ENCODE measurements around the gene RUVBL1. TPM values are rescaled to one million over a fixed set of nuclear protein-coding genes. Genes with fewer than 3 reads are reported as not detected.
"Not testable (repeated sequence)": the region's sequence is repeated elsewhere in the genome, so short reads cannot be mapped to it uniquely, and the experiment has no call there.

RUVBL1 gene
- total RNA-seq, 1 donor from 2014 or later, result 40.6 TPM

DNA sequence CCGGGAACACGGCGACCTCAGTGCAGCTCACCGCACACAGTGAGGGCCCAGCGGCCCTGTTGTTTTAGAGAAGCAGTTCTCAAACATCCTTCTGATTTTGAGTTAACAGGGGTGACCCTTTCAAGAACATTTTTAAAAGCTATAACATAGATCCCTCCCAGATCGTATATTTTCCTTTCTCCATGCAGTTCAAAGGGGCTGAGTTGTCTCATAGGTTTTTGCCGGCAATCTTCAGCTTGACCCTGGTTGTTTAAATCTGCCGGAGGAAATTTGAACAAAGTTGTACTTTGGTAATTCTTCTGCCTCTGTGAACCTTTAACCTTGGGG is 44.0 kb upstream of the RUVBL1 start:
- H3K9me3 Mint-ChIP-seq, result no peaks in the 10 kb centered on the region
- H3K4me3 Mint-ChIP-seq, result no peak overlapping the region
- no peaks in the 10 kb centered on the region for H3K27me3 Mint-ChIP-seq (ENCODE audit: low read depth)
- peaks cover 34% of the 10 kb centered on the region for H3K4me1 Mint-ChIP-seq
- H3K27ac Mint-ChIP-seq, result peak overlapping the region; percentile 80
- TF ChIP-seq, protein P1, sequence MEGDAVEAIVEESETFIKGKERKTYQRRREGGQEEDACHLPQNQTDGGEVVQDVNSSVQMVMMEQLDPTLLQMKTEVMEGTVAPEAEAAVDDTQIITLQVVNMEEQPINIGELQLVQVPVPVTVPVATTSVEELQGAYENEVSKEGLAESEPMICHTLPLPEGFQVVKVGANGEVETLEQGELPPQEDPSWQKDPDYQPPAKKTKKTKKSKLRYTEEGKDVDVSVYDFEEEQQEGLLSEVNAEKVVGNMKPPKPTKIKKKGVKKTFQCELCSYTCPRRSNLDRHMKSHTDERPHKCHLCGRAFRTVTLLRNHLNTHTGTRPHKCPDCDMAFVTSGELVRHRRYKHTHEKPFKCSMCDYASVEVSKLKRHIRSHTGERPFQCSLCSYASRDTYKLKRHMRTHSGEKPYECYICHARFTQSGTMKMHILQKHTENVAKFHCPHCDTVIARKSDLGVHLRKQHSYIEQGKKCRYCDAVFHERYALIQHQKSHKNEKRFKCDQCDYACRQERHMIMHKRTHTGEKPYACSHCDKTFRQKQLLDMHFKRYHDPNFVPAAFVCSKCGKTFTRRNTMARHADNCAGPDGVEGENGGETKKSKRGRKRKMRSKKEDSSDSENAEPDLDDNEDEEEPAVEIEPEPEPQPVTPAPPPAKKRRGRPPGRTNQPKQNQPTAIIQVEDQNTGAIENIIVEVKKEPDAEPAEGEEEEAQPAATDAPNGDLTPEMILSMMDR (IDR thresholded peaks at IDR 0.05; ENCODE audit: unreplicated experiment), result no peak
- H3K36me3 Mint-ChIP-seq, result no peaks in the 10 kb centered on the region
- DNase-seq (ENCODE audit: low spot score in 2 of 2, unreplicated experiment in 2 of 2), result no peak

GRCh38 chr3:128166971-128167453 is 43.4 kb upstream of the RUVBL1 start:
- TF ChIP-seq, protein P1 (IDR thresholded peaks at IDR 0.05; ENCODE audit: unreplicated experiment), result no peak
- no peak overlapping the region for H3K4me3 Mint-ChIP-seq
- DNase-seq (ENCODE audit: low spot score in 2 of 2, unreplicated experiment in 2 of 2), result no peak
- peak overlapping the region; percentile 80 for H3K27ac Mint-ChIP-seq
- H3K36me3 Mint-ChIP-seq, result no peaks in the 10 kb centered on the region
- peaks cover 34% of the 10 kb centered on the region for H3K4me1 Mint-ChIP-seq
- no peaks in the 10 kb centered on the region for H3K27me3 Mint-ChIP-seq (ENCODE audit: low read depth)
- no peaks in the 10 kb centered on the region for H3K9me3 Mint-ChIP-seq

- Mint-ChIP-seq H3K36me3 (peaks cover 12% of the 10 kb centered on the region), H3K4me1 (peaks cover 27% of the 10 kb centered on the region), H3K9me3 (no peaks in the 10 kb centered on the region), H3K27me3 (ENCODE audit: low read depth) (no peaks in the 10 kb centered on the region), H3K4me3 (no peak overlapping the region), H3K27ac (no peak overlapping the region)
- no peak for DNase-seq (ENCODE audit: low spot score in 2 of 2, unreplicated experiment in 2 of 2)
- TF ChIP-seq, protein P1 (IDR thresholded peaks at IDR 0.05; ENCODE audit: unreplicated experiment), result no peak
Measured at GRCh38 chr3:128163432-128163831, 39.8 kb upstream of the RUVBL1 start.

GRCh38 chr3:128160661-128161060 is 37.0 kb upstream of the RUVBL1 start:
- Mint-ChIP-seq H3K9me3 (peaks cover 20% of the 10 kb centered on the region), H3K4me3 (no peak overlapping the region), H3K36me3 (peaks cover 39% of the 10 kb centered on the region), H3K4me1 (peaks cover 7% of the 10 kb centered on the region), H3K27ac (no peak overlapping the region), H3K27me3 (ENCODE audit: low read depth) (no peaks in the 10 kb centered on the region)
- no peak for DNase-seq (ENCODE audit: low spot score in 2 of 2, unreplicated experiment in 2 of 2)
- TF ChIP-seq, protein P1 (IDR thresholded peaks at IDR 0.05; ENCODE audit: unreplicated experiment), result no peak

GRCh38 chr3:128155616-128156360 is 32.2 kb upstream of the RUVBL1 start:
- H3K4me1 Mint-ChIP-seq, result peaks cover 9% of the 10 kb centered on the region
- H3K27ac Mint-ChIP-seq, result no peak overlapping the region
- H3K27me3 Mint-ChIP-seq (ENCODE audit: low read depth), result no peaks in the 10 kb centered on the region
- H3K4me3 Mint-ChIP-seq, result no peak overlapping the region
- peaks cover 41% of the 10 kb centered on the region for H3K36me3 Mint-ChIP-seq
- TF ChIP-seq, protein P1 (IDR thresholded peaks at IDR 0.05; ENCODE audit: unreplicated experiment), result no peak
- DNase-seq (ENCODE audit: low spot score in 2 of 2, unreplicated experiment in 2 of 2), result no peak
- H3K9me3 Mint-ChIP-seq, result peaks cover 24% of the 10 kb centered on the region

DNA sequence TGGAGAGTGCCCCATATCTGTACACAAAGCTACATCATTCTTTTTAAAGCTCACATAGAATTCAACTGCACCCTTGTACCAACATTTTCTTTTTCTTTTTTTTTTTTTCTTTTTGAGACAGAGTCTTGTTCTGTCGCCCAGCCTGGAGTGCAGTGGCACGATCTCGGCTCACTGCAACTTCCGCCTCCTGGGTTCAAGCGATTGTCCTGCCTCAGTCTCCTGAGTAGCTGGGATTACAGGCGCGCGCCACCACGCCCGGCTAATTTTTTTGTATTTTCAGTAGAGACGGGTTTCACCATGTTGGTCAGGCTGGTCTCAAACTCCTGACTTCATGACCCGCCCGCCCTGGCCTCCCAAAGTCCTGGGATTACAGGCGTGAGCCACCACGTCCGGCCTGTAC is 30.7 kb upstream of the RUVBL1 start:
- Mint-ChIP-seq H3K4me3 (peak overlapping the region; percentile 85), H3K9me3 (peaks cover 24% of the 10 kb centered on the region), H3K36me3 (peaks cover 37% of the 10 kb centered on the region), H3K27ac (peak overlapping the region; percentile 37)
- not testable (repeated sequence) for H3K4me1 Mint-ChIP-seq; DNase-seq (ENCODE audit: low spot score in 2 of 2, unreplicated experiment in 2 of 2); H3K27me3 Mint-ChIP-seq (ENCODE audit: low read depth)

Measured in mesothelial cell of epicardium (in vitro differentiated cells).